GM18526 (cell line): ENCODE measurements around the gene SLC13A4.

ENCODE experiments used
- POLR2A ChIP-seq: IDR thresholded peaks from 3 replicates; pipeline ENCODE4 v1.6.1; 2011; ENCODE audit not compliant: insufficient read length; ENCODE audit errors: extremely low read depth

Gene SLC13A4

DNA sequence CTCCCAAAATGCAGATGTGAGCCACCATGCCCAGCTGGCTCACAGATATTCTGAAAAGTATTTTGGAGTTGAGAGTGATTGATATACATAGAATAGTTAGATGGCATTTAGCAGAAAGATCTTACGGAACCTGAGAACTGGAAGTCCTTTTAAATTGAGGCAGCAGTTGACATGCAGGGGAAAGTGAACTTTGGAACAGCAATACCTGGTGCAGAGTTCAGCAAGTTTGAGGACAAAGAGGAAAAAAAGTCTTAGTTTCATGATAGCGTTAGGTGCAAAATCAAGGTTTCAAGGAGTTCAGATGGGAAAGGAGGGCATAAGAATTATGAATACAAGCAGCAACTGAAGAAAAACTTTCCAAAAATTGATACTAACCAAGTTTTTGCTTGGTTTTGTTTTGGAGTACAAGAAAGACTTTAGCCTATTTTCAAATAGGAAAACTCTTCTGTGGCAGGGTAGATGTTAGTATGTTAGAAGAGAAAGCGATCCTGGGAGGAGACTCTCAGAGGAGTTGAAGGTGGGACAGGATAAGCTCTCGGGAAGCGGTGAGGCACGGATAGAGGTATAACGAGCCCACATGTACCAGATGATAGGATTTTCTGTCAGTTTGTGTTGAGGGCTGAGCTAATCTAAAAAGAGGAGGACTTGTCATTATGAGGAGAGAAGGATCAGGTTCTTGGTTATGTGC, 93.7 kb downstream of the SLC13A4 start:
- no peak for TF ChIP-seq POLR2A
